DND-41 (cell line): ENCODE data around the gene ARSA.

ENCODE experiments used
- CTCF ChIP-seq: IDR thresholded peaks from 2 replicates; pipeline ENCODE4 v1.5.1; 2012; ENCODE audit warnings: borderline replicate concordance, low read length, moderate library complexity, mild to moderate bottlenecking; ENCODE audit not compliant: poor library complexity, severe bottlenecking; ENCODE audit errors: extremely low read depth
- EZH2 ChIP-seq: IDR thresholded peaks from 3 replicates; pipeline ENCODE4 v1.6.1; 2012; ENCODE audit warnings: borderline replicate concordance, low read depth, mild to moderate bottlenecking, moderate library complexity, low read length, inconsistent platforms; ENCODE audit not compliant: severe bottlenecking

- TF ChIP-seq CTCF (no peak), EZH2 (peak; percentile 54)
Observed at GRCh38 chr22:50674606-50675552, 46.9 kb upstream of the ARSA start.
